ENCODE measurements around the gene UGT8.

The UGT8 gene

DNA sequence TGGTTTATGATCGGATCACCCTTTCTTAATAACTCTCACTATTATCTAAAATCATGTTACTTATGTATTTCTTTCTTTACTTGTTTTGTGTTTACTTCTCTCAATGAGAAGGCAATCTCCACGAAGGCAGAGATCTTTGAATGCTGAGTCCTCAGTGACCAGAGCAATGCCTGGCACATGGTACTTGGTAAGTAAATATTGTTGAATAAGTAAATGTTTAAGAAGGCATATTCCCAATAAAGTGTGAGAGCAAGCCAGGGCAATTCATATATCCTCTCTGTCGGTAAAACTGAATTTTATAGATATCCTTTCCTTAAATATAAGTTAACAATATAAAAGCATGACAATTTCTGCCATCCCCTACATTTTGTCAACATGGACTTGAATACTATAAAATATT is 94.4 kb downstream of the UGT8 start:
- DNase-seq, result no peak

DNA sequence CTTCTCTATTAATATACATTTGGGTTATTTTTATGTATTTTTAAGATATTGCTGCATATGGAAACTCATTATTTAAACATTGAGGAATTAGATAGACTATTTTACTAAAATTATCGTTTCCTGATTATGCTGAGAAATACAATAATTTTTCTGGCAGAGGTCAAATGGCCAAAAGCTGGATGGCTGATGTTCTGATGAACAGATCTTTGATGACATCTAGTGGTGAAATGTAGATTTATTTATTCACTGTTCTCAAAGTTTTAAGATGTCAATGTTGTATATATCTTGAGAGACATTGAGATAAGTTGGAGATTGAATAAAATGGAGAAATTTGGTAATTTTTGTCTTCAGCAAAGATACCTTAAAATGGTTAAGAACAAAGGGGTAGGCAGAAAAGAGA is 96.2 kb downstream of the UGT8 start:
- DNase-seq, result peak in 1 of 5 experiments; percentile 8

DNA sequence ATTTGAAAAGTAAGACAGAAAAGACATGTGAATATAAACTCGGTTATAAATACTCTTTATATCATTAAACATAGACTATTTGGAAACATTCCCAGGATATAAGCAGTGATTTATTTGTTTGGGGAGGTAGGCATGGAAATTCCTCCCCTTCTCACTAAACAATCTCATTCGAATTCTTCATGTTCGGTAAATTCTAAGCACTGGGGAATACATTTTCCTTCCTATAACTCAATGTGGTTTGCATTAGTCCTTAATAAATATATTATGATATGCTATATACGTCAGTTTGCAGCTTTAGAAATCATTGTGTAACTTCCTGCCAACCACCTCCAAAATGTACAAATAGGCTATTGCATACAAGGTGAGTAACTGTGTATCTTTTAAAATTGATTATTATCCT is 99.6 kb downstream of the UGT8 start:
- DNase-seq, result no peak

DNA sequence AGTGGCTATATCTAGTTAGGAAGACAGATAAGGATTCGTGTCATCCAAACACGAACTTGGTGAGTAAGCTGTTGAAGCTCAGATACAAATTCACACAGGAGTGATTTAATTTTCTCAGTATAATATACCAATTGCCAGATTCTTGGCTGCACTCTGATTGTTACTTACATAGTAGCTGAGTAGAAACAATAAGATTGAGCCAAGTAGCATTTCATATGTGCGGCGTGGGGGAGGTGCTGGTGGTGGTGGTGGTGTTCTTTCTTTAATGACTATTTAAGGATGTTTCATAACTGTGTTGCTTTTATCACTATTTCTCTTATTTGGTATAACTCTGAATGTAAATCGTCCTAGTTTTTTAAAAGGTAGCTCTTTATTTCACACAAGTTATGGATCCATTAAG is 102.9 kb downstream of the UGT8 start:
- DNase-seq, result no peak

DNA sequence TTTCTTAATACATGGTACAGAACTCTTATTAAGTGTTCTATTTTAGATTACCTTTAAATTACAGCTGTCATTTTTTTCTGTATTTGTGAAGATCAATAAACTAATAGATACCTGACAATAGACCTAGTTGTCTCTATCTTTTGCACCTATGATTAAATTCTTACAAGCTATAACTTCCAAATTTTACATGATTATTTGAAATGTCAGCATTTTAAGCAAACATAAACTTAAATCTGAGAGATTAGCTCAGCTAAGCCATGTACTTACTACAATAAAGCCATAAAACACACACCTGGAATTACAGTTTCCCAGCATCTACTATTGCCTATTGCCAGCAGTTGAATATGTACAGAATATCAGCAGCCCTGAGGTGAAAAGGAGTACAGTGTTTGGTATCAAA is 118.8 kb downstream of the UGT8 start:
- no peak for DNase-seq

DNA sequence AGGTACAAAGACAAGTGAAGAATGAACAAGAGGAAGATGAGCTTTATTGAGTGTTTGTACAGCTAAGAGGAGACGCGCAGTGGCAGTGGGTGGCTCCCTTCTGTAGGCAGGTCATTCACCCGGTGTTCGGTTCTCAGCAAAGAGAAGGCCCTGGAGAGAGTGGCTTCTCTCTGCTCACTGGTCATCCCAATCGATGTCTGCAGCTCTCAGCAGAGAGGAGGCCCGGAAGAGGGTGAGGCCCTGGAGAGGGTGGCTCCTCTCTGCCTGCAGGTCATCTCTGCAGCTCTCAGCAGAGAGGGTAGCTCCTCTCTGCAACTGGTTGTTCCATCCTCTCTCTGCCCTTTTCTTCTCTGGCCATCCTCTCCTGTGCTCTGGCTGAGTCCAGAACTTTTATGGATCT is 126.5 kb downstream of the UGT8 start:
- no peak for DNase-seq

DNA sequence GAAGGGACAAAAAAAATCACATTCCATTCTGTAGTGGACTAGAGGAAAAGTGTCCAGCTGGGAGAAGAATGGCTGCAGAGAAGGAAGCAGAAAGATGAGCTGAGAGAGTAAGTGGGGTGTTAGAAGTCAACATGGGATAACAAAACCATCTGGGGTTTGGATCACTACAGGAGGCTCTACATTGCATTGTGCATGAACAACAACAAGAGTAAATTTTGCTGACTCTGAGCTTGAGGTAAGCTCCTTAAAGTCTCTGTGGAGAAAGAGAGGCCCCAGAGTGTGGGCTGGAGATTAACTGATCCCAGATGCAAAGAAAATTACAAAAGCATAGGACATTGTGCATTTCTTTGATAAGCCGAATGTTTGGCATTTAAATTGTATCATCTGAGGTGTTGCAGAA is 128.9 kb downstream of the UGT8 start:
- DNase-seq, result no peak
